ENCODE measurements around the gene SEC14L3. TPM values are rescaled to one million over a fixed set of nuclear protein-coding genes. Genes with fewer than 3 reads are reported as not detected.

The SEC14L3 gene
- total and polyA plus RNA-seq, 2 donors (not counting 1 experiment from before 2014, with no cell fraction given): not detected

DNA sequence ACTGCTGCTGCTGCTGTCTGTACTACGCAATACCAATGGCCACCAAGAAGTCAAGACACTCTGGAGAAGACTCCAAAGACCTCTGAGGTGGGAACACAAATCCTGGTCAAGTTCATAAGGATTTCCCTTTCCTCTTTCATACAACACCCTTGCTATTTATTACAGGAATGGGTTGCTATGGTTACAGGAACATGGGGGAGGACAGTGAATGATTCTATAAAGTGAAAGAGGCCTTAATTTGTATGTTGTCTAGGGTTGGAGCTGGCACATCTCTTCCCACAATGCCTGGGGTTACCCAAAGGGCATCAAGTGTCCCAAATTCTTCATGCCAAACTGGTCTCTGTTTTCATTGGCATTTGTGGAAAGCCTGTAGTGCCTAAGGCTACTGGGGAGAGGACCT, 11.4 kb upstream of the SEC14L3 start:
- Histone ChIP-seq H3K9ac (ENCODE audit: low read length) (no peak overlapping the region), H3K9me3 (ENCODE audit: control extremely low read depth in 1 of 3, control insufficient read depth in 2 of 3, insufficient read depth in 1 of 3, low read length in 2 of 3) (no peaks in the 10 kb centered on the region), H4K20me1 (ENCODE audit: control insufficient read depth, insufficient read depth, low read length, poor library complexity, severe bottlenecking) (no peaks in the 10 kb centered on the region), H3K27ac (ENCODE audit: low read length in 2 of 2) (no peak overlapping the region), H3K27me3 (replicated peaks in 1 of 4; ENCODE audit: control extremely low read depth in 1 of 4, control insufficient read depth in 3 of 4, insufficient read depth in 4 of 4, low read length in 3 of 4) (no peaks in the 10 kb centered on the region), H3K4me2 (replicated peaks; ENCODE audit: low read depth, low read length, poor library complexity, severe bottlenecking) (no peak overlapping the region), H3K79me2 (ENCODE audit: control insufficient read depth, insufficient read depth, low read length) (no peaks in the 10 kb centered on the region), H2AFZ (ENCODE audit: insufficient read depth, low read depth, low read length, poor library complexity, severe bottlenecking) (no peak overlapping the region), H3K4me1 (ENCODE audit: control insufficient read depth in 2 of 2, insufficient read depth in 2 of 2, low read length in 2 of 2) (no peaks in the 10 kb centered on the region), H3K36me3 (replicated peaks in 1 of 2; ENCODE audit: control extremely low read depth in 1 of 2, control insufficient read depth in 1 of 2, extremely low read depth in 1 of 2, insufficient read depth in 2 of 2, low read length in 1 of 2) (no peaks in the 10 kb centered on the region), H3K4me3 (ENCODE audit: control extremely low read depth in 1 of 5, extremely low read depth in 1 of 5, insufficient read depth in 1 of 5, low read depth in 2 of 5, low read length in 4 of 5) (no peak overlapping the region)
- CTCF ChIA-PET: interaction anchor here (1.4 to 5.2 kb wide), 5 partner anchors 12 to 376 kb away, joined by 3 to 70 read pairs (median 15); partner anchors contain the start of genes CASTOR1 and SEC14L3
- H3K9me3 Mint-ChIP-seq (ENCODE audit: insufficient read depth): no peaks in the 10 kb centered on the region
- H3K27ac Mint-ChIP-seq: no peak overlapping the region
- no peak for DNase-seq
- H3K27me3 Mint-ChIP-seq: peaks cover 20% of the 10 kb centered on the region
- no peak for TF ChIP-seq EZH2 (IDR thresholded peaks at IDR 0.05; ENCODE audit: borderline replicate concordance, insufficient read depth, low read depth, low read length, poor library complexity, severe bottlenecking)
- TF ChIP-seq, protein P1, sequence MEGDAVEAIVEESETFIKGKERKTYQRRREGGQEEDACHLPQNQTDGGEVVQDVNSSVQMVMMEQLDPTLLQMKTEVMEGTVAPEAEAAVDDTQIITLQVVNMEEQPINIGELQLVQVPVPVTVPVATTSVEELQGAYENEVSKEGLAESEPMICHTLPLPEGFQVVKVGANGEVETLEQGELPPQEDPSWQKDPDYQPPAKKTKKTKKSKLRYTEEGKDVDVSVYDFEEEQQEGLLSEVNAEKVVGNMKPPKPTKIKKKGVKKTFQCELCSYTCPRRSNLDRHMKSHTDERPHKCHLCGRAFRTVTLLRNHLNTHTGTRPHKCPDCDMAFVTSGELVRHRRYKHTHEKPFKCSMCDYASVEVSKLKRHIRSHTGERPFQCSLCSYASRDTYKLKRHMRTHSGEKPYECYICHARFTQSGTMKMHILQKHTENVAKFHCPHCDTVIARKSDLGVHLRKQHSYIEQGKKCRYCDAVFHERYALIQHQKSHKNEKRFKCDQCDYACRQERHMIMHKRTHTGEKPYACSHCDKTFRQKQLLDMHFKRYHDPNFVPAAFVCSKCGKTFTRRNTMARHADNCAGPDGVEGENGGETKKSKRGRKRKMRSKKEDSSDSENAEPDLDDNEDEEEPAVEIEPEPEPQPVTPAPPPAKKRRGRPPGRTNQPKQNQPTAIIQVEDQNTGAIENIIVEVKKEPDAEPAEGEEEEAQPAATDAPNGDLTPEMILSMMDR (IDR thresholded peaks at IDR 0.05): no peak
- H3K4me1 Mint-ChIP-seq: no peaks in the 10 kb centered on the region
- POLR2A ChIA-PET: no interaction called here
- intact Hi-C loops (cut with micrococcal nuclease): no loop called here
- 100% methylated on average over 1 of the region's 1 CpG for WGBS (ENCODE audit: insufficient coverage)
- no peak overlapping the region for H3K4me3 Mint-ChIP-seq
- no peak for ATAC-seq (ENCODE audit: low read depth)

DNA sequence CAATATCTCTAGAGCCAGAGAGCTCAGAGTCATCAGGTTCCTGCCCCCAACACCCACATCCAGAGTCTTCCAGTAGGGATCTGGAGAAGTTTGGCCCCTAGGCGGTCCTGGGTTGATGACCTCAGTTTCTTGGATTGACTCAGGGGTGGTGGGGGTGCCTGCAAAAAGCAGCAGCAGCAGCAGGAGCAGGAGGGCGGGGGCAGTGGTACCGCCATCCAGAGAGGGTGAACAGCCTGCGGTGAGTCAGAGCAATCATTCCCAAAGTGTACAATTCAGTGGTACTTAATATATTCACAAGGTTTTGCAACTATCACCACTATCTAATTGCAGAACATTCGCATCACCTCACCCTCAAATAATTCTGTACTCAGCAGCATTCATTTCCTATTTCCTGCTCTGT, 9.9 kb upstream of the SEC14L3 start:
- H3K27ac Mint-ChIP-seq: no peak overlapping the region
- H3K36me3 ChIP-seq (replicated peaks in 1 of 2; ENCODE audit: control extremely low read depth in 1 of 2, control insufficient read depth in 1 of 2, extremely low read depth in 1 of 2, insufficient read depth in 2 of 2, low read length in 1 of 2): no peaks in the 10 kb centered on the region
- no peak overlapping the region for H3K9ac ChIP-seq (ENCODE audit: low read length)
- ATAC-seq (ENCODE audit: low read depth): no peak
- no peak overlapping the region for H3K4me3 ChIP-seq (ENCODE audit: control extremely low read depth in 1 of 5, extremely low read depth in 1 of 5, insufficient read depth in 1 of 5, low read depth in 2 of 5, low read length in 4 of 5)
- H3K4me1 ChIP-seq (ENCODE audit: control insufficient read depth in 2 of 2, insufficient read depth in 2 of 2, low read length in 2 of 2): no peaks in the 10 kb centered on the region
- H3K27ac ChIP-seq (ENCODE audit: low read length in 2 of 2): no peak overlapping the region
- H3K79me2 ChIP-seq (ENCODE audit: control insufficient read depth, insufficient read depth, low read length): no peaks in the 10 kb centered on the region
- no peaks in the 10 kb centered on the region for H3K27me3 ChIP-seq (replicated peaks in 1 of 4; ENCODE audit: control extremely low read depth in 1 of 4, control insufficient read depth in 3 of 4, insufficient read depth in 4 of 4, low read length in 3 of 4)
- no peaks in the 10 kb centered on the region for H3K4me1 Mint-ChIP-seq
- H2AFZ ChIP-seq (ENCODE audit: insufficient read depth, low read depth, low read length, poor library complexity, severe bottlenecking): no peak overlapping the region
- H3K9me3 Mint-ChIP-seq (ENCODE audit: insufficient read depth): no peaks in the 10 kb centered on the region
- H3K27me3 Mint-ChIP-seq: peaks cover 27% of the 10 kb centered on the region
- WGBS (ENCODE audit: insufficient coverage): 75% methylated on average over 4 of the region's 5 CpGs
- CTCF ChIA-PET: no interaction called here
- intact Hi-C loops (cut with micrococcal nuclease): no loop called here
- H4K20me1 ChIP-seq (ENCODE audit: control insufficient read depth, insufficient read depth, low read length, poor library complexity, severe bottlenecking): no peaks in the 10 kb centered on the region
- H3K4me3 Mint-ChIP-seq: no peak overlapping the region
- POLR2A ChIA-PET: no interaction called here
- no peaks in the 10 kb centered on the region for H3K9me3 ChIP-seq (ENCODE audit: control extremely low read depth in 1 of 3, control insufficient read depth in 2 of 3, insufficient read depth in 1 of 3, low read length in 2 of 3)
- no peak overlapping the region for H3K4me2 ChIP-seq (replicated peaks; ENCODE audit: low read depth, low read length, poor library complexity, severe bottlenecking)
- no peak for DNase-seq
- TF ChIP-seq EZH2 (IDR thresholded peaks at IDR 0.05; ENCODE audit: borderline replicate concordance, insufficient read depth, low read depth, low read length, poor library complexity, severe bottlenecking): no peak
- TF ChIP-seq, protein P1 (IDR thresholded peaks at IDR 0.05): no peak
